ENCODE data around the gene PALM3.

The PALM3 gene

DNA sequence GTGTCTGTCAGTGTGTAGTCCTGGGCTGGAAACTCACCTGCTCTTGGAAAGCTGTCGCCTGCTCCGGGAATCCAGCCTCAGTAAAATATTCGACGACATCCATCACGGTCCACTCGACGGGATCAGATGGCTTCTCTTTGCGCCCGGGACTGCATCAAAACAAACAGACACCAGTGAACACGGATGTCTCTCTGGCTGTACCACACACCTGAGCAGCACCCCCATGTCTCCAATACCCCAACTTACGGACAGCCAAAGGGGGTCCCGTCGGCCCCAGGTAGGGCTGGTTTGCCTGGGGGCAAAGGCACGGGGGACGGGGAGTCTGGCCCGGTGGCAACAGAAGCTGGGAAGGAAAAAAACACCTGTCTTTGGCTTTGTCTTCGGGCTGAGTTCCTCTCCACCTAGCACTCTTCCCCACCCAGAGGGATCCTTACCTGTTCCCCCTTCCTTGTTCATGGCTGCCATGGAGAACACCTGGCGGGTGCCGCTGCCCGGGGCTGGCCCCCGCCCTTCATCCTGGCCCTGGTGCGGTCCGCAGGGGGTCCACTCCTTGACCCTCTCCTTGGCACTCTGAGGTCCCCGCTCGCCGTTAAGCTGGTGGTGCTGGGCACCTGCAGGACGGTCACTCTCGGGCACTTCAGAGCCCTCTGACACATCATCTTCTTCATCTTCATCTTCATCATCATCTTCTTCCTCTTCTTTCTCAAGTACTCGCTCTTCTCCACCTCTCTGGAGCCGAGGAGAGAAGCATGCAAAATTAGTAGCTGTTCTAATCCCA, 26.9 kb upstream of the PALM3 start:
- no peak for DNase-seq

DNA sequence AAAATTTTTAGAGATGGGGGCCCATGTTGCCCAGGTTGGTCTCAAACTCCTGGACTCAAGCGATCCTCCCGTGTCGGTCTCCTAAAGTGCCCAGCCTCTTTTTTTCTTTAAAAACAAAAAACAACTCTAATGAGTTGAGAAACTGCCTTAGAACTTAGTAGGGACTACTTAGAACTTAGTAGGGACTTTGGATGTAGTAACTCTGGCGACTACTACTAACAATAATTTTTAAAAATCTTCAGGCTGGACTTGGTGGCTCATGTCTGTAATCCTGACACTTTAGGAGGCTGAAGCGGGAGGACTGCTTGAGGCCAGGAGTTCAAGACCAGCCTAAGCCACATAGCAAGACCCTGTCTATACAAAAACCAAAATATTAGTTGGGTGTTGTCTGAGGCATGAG, 24.2 kb upstream of the PALM3 start:
- no peak for DNase-seq

DNA sequence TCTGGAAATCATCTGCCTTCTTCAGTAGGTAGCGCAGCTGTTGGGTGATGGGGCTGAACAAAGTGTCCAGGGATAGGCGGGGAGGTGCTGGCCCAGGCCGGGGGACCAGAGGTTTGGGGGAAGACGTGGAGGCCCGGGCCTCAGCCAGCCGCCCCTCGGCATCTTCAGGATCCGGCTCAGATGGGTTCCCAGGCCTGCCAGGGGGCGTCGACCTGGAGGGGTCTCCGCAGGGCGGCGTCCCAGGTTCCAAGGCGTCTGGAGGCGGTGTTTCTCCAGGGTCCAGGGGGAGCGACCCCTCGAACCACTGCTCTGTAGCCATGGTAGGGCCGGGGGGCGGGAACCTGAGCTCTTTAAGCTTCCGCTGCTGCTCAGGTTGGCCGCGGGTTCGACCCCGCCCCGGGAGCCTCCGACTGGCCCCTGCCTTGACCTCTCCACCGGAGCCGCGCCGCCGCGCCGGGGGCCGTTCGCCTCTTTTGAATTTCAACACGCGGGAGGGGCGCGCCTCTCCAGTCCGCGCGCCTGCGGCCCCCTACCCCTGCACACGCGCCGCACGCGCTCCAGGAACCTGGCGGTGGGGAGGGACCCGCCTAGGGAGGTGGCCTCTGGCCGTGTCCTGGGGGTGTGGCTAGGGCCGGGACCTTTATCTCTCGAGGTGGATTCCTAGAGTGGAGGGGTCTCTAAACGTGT, 23.6 kb upstream of the PALM3 start, which contains the start of gene C19orf67:
C19orf67 (minus strand) TSS at position 475 of the 687 bp plus-strand sequence; CDS start at position 319, 156 bp downstream.
- DNase-seq: no peak

DNA sequence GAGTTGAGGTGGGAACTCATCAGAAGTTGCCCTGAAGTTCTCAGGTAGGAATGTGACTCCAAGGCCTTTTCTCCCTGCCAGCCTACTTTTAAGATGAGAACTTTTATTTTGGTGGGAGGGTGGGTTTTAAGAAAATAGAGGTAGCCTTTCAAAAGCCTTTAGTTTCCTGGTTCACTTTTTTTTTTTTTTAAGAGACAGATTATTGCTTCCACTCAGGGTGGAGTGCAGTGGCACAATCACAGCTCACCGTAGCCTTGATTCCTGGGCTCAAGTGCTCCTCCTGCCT, 20.7 kb upstream of the PALM3 start:
- DNase-seq: no peak

DNA sequence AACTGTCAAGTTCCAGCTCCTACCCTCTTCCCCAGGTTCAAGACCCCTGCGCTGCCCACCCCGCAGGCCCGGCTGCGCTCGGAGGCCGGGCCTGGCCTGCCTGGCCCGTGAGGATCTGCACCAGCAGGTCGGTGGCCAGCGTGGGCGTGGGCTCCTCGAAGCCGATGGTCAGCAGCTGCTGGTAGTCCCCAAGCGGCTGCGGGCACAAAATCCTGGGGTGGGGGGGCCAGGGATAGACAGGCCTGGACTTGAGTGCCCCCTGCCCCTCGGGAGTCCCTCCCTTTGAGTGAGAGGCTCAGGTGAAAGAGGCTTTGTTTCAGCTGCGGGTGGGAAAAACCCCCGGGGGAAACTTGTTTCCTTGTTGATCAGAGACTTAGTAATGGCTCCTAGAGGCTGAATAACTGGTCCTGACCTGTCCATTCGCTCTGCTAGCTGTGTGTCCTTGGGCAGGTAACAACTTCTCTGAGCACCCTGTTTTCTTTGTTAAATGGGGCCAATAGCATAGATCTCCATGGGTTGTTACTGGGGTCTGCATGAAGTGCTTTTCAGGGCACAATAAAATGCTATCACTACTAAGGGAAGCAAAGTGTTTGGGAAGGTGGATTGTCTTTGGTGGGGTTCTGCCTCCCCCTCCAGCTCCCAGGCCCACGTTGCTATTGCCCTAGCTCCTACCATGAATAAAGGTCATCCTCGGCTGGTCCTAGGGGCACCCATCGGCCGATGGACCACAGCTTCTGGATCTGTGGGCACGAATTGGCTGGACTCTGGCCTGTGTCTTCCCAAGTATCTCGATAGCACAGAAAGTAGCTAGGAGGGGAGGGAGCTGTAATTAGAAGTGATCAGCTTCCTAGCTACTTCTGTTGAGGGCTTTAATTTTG, 20.2 kb upstream of the PALM3 start:
- peak in 1 of 2 experiments; percentile 42 for DNase-seq

DNA sequence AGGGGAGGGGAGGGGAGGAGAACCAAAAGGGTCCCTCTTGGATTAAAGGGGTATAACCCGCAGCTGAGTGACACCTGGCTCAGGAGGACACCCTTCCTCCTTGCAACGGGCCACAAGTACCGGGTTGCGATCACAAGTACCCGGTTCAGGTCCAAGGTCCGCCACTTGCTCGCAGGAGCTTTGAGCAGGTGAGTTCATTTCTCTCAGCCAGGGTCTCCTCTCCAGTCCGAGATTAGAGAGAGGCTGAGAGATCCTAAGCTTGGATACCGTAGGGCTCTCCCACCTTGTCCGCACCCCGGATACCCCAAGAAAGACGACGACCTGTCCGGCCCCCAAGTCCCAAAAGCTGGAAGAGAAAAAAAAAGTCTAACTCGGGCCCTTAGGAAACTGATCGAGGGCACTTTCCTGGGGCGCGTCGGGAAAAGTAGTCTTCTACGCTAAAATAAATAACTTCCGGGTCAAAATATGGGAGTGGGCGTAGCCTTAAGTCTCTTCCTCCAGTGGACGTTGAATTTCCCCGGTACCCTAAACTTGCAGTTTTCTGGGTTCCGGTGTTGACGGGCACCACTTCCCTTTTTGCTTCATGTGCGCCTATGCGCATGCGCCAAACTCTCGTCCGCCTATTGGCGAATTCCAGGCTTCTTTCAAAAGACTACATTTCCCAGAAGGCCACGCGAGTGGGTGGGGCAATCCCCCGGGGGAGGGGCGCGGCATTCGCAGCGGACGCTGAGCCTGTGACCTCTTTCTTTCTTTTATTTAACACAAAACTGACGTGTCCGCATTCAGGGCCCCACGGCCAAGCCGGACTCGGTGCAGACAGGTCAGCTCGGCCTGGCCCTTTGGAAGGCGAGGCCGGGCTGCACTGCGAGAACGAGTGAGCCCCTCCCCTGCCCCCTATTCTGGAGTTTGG, 19.3 kb upstream of the PALM3 start:
- peak; percentile 95 to 97 for DNase-seq

DNA sequence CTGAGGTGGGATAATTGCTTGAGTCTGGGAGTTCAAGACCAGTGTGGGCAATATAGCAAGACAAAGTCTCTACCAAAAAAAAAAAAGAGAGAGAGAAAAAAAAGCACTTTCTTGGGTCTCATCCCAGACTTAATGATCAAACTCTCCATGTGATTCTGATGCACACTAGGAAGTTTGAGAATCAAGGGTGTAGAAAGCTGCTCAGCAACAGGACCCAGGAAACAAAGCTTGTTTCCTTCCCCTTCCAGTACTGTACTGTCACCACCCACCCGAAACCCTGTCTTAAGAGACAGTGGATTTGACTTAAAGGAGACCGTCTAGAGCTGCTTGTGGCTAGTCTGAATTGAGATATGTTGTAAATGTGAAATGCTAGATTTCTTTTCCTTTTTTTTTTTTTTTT, 16.5 kb upstream of the PALM3 start:
- no peak for DNase-seq

DNA sequence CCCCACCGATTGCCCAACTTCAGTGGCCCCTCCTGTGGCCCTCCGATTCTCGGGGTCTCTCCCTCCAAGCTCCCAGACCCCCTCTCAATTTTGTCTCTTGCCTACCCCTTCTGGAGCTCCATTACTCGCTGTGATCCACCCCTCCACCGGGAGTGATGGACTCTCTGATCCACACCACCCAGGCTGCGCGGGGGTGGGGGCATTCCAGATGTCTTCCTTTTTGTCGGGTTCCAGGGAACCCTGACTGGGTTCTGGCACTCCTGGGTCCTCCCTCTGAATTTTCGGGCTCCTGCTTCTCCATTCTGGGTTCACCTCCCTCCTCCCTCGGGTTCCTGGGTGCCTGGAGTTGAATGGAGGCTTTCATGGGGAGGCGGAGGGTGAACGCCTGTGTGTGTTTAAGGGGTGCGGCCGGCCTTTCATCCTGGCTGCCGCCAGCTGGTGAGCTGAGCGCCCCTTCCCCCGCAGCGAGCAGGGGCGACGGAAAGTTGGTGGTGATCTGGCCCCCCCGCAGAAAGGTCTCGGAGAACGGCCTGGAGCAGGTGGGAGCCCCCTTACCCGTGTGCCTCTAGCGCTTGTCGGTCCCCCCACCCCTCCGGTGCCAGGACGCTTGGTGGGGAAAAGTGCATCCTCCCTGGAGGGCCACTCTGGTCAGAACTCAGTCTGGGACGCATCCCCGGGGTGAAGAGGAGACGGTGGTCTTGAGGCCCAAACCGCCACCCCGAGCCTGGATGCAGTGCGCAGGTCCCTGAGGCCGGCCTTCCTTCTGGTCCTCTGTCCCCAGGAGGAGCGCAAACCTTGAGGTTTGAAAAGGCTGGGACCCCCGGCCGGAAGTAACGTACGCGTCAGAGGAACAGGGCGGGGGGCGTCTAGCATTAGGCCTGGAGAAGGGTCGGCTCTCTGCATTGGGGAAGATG, 12.3 kb upstream of the PALM3 start:
- DNase-seq: peak in 1 of 2 experiments; percentile 27

DNA sequence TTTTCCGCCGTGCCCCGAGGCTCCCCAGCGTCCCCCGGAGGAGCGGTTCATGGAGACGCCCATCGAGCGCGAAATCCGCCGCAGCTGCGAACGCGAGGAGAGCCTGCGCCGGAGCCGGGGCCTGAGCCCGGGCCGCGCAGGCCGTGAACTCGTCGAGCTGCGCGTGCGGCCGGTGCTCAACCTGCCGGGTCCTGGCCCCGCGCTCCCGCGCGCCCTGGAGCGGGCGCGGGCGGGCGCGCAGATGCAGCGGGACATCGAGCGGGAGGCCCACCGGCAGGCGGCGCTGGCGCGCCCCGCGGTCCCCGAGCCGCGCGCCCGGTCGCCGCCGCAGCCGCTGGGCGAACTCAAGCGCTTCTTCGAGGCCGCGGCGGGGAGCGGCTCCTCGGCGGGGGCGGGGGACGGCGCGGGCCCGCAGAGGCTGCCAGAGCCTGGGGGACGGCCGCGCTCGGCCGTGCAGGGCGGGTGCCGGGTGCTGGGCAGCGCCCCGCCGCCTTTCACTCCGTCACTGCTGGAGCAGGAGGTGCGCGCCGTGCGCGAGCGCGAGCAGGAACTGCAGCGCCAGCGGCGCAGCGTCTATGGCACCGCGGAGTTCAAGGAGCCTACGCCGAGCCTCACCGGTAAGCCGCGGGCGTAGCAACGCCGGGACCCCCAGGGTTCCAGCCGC, 11.5 kb upstream of the PALM3 start:
- peak in 1 of 2 experiments; percentile 89 for DNase-seq

DNA sequence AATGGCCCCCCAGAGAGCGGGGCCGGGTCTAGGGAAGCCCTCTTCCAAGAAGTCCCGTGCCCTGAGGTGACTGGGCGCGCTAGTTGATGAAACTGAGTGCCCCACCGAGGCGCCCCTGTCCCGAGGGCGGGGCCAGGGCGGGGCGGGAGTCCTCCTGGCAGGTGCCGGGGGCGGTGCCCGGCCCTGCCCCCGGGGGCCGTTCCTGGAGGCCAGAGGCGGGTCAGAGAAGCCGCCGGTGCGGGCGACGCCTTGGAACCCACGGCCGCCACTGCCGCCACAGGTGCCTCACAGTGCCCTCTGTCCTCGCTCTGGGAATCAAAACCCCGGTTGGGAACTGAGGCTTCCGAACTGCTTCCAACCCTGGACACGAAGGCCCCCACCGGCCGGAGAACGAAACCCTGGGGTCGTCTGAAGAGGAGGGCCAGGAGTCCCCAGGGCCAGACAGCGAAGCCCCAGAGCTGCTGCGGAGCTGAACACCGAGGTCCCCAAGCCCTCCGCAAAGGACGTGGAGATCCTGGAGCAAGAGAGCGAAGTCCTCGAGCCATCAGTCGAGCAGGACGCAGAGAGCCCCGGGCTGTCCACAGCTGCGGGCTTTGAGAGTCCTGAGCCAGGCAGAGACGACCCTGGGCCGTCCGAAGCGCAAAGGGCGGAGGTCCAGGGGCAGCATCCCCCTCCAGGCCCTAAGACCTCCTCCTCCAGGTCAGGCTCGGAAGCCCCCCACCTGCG, 10.8 kb upstream of the PALM3 start, which contains the start of gene MISP3:
MISP3 (plus strand) TSS at position 252 of the 726 bp plus-strand sequence. CDS start 524 bp downstream, outside the sequence.
- peak in 1 of 2 experiments; percentile 49 for DNase-seq

DNA sequence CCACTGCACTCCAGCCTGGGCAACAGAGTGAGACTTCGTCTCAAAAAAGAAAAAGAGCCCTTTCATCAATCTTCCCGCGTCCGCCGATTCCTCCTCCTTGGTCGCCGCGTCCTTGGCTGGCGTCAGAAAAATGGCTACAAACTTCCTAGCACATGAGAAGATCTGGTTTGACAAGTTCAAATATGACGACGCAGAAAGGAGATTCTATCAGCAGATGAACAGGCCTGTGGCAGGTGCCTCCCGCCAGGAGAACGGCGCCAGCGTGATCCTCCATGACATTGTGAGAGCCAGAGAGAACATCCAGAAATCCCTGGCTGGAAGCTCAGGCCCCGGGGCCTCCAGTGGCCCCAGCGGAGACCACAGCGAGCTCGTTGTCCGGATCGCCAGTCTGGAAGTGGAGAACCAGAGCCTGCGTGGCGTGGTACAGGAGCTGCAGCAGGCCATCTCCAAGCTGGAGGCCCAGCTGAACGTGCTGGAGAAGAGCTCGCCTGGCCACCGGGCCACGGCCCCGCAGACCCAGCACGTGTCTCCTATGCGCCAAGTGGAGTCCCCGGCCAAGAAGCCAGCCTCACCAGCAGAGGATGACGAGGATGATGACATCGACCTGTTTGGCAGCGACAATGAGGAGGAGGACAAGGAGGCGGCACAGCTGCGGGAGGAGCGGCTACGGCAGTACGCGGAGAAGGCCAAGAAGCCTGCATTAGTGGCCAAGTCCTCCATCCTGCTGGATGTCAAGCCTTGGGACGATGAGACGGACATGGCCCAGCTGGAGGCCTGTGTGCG, 8.6 kb upstream of the PALM3 start:
- DNase-seq: no peak

DNA sequence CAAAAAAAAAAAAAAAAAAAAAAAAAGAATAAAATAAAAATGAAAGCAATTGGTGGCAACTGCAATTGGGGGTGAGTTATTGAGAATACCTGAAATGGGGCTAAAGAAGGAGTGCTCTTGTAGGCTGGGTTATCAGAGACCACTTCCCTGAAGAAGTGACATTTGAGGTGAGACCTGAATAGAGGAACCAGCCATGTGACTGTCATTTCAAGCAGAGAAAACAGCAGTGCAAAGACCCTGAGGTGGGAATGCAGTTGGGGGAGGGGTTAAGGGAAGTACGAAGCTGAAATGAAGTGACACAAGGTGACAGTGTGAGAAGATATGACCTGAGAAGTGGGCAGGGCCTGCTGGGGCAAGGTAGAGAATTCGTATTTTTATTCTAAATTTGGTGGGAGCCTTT, 4.3 kb upstream of the PALM3 start:
- no peak for DNase-seq

DNA sequence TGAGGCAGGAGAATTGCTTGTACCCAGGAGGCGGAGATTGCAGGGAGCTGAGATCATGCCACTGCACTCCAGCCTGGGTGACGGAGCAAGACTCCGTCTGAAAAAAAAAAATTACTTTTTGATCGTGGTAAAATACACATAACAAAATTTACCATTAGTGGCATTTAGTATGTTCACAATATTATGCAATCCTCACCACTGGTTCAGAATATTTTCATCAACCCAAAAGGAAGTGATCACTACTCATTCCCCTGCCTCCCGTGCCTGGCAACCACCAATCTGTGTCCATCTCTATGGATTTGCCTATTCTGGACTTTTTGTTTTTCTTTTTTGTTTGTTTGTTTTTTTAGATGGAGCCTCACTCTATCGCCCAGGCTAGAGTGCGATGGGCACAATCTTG, 1.2 kb upstream of the PALM3 start:
- no peak for DNase-seq

DNA sequence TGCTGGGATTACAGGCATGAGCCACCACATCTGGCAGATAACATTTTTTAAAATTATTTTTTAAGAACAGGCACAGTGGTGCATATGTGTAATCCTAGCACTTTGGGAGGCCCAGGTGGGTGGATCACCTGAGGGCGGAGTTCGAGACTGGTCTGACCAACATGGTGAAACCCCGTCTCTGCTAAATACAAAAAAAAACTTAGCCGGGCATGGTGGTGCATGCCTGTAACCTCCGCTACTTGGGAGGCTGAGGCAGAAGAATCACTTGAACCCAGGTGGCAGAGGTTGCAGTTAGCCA, 631 bp upstream of the PALM3 start:
- DNase-seq: no peak

DNA sequence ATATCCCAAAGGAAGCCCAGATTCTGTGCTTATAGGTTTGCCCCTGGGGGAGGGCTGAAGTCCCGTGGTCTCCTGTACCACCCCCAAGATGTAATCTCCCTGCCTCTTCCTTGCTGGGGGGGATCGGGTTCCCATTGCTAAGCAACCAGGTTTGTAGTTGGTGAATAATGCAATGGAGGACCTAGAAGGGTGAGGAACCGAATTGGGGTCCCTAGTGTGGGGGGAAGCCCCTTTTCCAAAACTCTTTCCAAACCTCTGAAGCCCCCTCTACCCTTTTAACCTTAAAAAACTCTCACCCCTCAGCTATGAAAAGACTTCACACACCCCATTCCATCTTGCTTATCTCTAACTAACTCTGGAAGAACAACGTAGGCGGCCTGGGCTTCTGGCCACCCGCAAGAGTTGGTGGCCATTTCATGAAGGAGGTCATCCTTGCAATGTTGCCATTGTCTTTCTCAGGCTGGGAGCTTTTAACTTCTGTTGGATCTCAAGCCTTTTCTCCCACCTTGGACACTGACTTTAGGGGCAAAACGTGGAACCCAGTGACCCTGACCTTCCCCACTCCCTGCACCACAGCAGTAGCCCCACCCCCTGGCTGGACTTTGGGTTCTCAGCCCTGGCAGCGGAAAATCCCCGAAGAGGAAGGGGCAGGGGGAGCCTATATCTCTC, 661 bp downstream of the PALM3 start:
- no peak for DNase-seq

DNA sequence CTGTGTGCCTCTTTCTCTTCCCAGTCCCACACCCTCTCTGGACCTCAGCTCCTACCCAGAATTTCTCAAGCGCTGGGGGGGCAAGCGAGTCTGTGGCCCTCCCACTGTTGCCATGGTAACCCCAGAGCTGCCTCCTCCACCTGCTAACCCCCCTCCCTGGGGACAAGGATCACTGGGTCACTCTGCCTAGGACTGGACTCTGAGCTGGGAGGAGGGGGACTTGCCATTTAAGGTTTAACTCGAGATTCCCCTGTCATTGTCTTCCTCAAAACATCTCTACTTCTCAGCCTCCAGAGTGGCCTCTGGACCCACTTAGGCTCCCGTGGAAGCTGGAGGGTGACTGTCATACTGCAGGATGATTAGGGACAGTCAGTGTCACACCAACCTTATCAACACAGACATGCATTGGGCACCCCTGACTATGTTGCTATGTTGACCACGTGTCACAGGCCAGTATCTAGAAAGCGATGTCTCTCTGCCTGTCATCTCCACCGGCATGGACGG, 2.2 kb downstream of the PALM3 start:
- DNase-seq: no peak

DNA sequence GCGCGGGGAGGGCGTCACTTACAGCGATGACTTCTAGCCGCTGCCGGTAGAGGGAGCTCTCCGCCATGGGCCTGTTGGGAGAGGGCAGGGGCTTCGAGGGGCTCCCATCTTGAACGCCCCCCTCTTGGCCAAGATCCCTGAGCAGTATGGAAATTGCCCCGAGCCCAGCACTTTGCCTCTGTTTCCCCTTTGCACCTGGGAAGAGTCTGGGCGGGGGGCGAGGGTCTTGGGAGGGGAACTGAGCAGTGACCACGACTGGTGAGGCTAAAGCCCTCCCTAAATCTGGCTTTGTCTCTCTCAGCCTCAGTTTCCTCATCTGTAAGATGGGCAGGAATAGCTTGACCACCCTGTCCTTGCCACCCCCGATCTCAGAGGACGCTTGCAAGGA, 2.8 kb downstream of the PALM3 start:
- no peak for DNase-seq
